Middle frontal gyrus (tissue), 1 donor: Measurements from ENCODE around the gene LRRK1.

Source experiments
- DNase-seq: peaks from one replicate; pipeline ENCODE4 v3.0.0-alpha.2; 2015; ENCODE audit warnings: low spot score; ENCODE audit errors: extremely low spot score

LRRK1 gene

DNA sequence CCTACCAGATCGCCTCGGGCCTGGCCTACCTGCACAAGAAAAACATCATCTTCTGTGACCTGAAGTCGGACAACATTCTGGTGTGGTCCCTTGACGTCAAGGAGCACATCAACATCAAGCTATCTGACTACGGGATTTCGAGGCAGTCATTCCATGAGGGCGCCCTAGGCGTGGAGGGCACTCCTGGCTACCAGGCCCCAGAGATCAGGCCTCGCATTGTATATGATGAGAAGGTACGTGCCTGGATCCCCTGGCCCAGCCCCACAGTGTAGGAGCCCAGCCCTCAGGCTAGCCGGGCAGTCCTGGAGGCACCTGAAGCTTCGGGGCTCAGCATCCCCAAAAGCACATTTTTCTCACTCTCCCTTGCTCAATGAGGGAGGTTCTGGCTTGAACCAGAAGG lies 135.8 kb downstream of the LRRK1 start:
- no peak for DNase-seq

DNA sequence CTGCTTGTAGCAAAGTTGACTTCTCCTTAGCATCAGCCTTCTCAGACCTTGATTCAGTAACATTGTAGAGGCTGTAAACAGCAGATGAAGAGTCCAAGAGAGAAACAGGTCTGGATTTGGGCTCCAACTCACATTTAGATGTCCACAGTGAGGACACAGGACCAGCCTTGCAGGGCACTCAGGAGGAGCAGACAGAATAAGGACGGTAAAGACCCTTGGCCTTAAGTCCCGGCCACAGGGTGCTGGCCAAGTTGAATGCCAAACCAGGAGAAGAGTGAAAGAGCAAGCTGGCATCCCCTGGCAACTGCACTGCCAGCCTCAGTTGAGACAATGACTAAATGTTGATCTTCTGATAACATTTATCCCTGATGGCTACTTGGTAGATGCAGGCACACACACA lies 136.3 kb downstream of the LRRK1 start:
- no peak for DNase-seq

DNA sequence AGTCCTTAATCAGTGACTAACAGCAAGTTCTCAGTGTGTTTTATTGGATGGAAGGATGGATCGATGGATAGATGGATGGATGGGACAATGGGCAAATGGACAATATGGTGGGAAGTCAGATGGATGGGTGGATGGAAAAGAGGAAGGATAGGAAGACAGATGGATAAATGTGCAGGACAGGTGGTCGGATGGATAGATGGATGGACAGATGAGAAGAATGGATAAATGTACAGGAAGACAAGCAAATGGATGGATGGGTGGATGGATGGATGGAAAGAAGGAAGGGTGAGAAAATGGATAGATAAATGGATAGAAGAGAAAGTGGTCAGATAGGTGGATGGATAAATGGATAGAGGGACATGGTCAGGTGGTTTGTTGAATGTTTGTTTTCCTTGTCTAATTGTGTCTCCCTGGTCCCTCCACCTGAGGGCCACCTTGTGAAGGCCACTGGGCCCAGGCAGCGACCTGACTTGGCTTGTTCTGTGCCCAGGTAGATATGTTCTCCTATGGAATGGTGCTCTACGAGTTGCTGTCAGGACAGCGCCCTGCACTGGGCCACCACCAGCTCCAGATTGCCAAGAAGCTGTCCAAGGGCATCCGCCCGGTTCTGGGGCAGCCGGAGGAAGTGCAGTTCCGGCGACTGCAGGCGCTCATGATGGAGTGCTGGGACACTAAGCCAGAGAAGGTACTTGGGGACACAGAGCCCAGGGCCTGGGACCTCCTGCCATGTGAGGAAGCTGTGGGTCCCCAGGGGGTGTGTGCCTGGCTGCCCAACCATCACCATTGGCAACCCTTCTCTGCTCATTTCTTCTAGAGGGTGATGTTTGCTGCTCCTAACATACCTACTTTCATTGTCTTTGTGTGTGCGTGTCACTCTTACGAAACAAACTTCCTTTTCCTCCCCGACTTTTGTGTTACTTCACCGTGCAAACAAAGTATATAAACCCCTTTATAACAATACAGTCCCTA lies 137.5 kb downstream of the LRRK1 start:
- DNase-seq = no peak

- DNase-seq = no peak
Observed at GRCh38 chr15:101057841-101058407, 138.8 kb downstream of the LRRK1 start.

DNA sequence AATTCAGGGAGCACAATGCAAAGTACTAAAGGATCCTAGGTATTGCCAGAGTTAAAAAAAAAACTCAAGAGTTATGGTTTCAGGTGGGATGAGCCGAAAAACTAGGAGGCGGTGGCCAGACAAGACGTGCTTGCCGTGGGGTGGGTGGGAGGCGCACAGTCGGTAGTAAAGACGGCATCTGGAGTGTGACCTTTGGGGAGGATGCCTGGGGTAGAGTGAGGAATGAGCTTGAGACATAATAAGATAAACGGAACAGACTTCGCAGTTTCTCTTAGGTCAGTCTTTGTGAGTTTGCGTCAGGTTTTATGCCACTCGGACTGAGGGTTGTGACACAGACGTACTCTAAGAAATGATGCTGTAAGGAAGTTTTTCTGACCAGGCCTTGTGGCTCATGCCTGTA lies 139.6 kb downstream of the LRRK1 start:
- no peak for DNase-seq

DNA sequence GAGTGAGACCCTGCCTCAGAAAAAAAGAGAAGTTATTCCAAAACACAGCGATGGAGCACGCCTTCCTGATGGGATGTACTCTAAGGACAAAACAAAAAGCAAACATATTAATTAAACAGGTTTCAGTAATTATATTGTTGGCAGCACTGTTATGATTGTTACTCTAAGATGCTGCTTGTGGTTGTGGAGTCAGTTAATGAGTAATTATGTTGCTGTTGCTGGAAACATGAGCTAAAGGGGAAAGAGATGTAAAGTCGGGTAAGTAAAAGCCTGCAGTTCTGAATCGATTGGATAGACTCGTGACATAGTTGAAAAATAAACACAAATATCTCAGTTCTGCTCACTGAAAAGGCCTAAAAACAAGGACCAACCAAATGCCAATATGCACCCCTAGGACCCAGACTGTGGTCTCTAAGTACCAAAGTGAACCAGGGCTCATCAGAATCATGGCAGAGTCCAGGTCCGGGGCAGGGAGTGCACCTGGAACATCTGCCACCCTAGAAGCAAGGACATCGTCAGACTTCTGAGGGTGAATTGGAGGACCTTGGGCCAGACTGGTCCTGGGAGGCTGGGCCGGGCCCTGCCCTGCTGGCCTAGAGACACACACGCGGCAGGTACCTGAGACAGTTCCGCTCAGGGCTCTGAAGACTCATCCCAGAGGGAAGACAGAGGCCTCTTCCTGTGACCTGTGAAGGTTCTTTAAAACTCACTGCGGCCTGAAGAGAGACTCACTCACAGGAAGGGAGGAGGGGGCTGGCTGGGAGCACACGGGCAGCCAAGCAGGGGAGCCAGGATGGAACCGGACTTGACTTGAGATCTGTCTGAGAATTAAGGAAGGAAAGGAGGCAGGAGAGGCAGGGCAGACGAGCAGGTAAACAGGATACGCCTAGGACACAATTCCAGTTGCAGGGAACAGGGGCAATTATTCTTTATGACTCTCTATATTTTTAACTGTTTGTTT lies 140.5 kb downstream of the LRRK1 start:
- DNase-seq = no peak

- no peak for DNase-seq
Observed at GRCh38 chr15:101060576-101061551, 141.7 kb downstream of the LRRK1 start.

- no peak for DNase-seq
Observed at GRCh38 chr15:101062063-101062462, 142.9 kb downstream of the LRRK1 start.

GRCh38 chr15:101062471-101063171 lies 143.5 kb downstream of the LRRK1 start:
- no peak for DNase-seq

GRCh38 chr15:101063212-101063611 lies 144.1 kb downstream of the LRRK1 start:
- DNase-seq = no peak

DNA sequence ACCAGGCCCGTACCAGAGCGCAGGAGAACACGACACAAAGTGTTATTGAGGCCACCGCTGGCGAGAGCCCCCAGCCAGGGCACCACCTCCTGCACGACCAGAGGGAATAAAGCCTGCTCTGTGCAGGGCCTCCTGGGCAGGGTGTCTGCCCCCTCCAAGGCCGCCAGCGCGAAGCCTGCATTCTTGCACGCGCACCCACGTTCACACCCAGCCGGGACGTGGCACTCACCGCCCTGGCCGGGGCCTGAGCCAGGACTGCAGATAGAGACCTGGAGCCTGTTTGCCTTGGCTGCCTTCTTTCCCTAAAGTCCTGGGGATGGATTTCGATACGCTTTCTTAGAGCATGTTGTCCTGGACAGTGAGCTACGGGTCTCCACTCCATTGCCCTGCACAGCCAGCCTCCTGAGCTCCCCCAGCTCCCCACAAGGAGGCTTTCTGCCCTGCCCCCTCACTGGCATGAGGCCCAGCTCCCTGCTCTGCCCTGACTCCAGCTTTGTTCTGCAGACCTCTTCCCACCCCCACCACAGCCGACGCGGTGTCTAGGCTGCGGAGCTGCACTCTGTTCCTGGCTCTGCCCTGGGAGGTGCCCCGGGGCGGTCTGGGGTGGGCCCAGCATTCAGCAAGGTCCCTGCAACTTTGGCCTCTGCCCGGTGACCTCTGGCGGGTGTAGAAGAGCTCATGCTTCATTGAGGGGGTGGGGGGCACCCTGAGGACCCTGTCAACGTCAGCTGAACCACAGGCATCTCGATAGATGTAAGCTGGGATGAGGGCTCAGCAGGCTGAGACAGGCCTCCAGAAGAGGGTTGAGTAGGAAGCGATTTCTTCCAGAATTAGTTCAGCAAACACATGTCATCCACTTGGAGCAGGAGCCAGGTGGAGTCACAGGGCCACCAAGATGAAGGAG lies 145.0 kb downstream of the LRRK1 start:
- DNase-seq = no peak

- DNase-seq = no peak
Observed at GRCh38 chr15:101064795-101065569, 145.8 kb downstream of the LRRK1 start.

GRCh38 chr15:101065570-101066221 lies 146.5 kb downstream of the LRRK1 start:
- DNase-seq = no peak

DNA sequence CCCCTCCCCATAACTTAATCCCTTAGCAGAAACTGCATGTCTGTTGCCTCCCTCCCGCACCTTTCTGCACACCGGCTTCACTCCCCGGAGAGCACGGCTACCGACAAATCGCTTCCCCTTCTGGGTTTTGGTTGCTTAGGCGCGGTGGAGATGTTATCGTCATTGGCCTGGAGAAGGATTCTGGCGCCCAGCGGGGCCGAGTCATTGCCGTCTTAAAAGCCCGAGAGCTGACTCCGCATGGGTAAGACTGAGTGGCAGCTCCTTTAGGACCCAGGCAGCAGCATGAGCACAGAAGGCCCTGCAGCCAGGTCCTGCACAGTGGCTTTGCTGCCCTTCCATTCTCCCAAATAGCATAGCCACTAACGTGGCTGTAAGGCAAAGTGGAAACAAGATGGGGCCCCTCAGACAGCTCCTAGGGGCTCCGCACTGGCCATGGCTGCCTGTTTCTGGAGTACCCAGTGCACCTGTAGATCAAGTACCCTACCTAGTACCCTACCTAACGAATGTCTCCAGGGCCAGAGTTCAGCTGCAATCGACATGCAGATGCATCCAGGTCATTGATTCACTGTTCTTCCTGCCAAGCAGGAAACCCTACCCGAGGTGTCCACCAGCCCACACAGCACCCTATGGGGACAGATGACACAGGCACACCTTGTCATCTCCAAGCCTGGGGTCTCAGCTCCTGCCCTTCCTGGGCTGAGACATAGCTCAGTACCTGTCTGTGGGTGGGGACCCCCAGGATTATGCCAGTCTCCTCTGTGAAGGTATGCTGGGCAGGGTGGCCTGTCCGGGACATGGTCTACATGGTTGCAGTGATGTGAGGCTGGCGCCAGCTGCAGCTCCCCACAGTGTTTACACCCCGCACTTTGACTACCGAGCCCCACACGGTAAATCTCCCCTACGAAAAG lies 147.6 kb downstream of the LRRK1 start:
- DNase-seq = no peak

GRCh38 chr15:101067660-101068522 lies 148.7 kb downstream of the LRRK1 start:
- DNase-seq = no peak
